ENCODE measurements around the gene SLC23A2. TPM values are rescaled to one million over a fixed set of nuclear protein-coding genes. Genes with fewer than 3 reads are reported as not detected.

Gene SLC23A2
- total RNA-seq, 1 experiment from 2014 or later: 16.3 TPM

DNA sequence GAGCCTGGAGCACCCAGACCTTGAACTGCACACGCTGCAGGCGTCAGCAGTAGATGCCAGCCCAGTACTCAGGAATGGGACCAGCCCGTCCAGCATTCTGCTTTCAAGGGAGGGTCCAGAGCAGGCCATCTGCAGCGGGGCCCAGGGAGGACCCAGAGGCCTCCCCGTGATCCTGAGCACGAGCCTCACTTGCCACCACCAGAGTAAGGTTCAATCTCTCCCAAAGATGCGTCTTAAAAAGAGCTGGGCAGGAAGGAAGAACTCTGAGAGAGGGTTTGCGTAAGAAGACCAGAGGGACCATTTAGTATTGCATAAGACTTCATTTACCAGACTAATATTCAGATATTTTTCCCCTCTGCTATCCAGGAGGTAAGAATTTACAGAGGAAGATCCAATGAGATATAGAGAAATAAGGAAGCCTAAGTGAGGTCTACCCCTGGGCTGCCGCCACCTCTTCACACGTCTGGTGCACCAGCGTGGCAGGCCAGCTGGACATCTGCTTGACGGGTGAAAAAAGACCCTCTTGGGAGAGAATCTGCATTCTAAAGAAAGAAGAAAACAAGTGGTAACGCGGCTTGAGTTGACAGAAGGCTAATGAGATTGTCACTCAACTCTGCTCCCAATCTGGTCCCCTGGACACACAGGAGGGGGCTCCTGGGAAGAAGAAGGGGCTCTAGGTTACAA is 172.3 kb downstream of the SLC23A2 start:
- POLR2A ChIA-PET: no interaction called here
- ATAC-seq (no peak), DNase-seq (ENCODE audit: low read depth, low spot score) (no peak)
- Histone ChIP-seq H3K36me3 (ENCODE audit: control insufficient read depth in 1 of 2, insufficient read depth in 2 of 2, low read length in 2 of 2) (no peaks in the 10 kb centered on the region), H3K9ac (ENCODE audit: low read length) (no peak overlapping the region), H4K20me1 (ENCODE audit: insufficient read depth) (no peaks in the 10 kb centered on the region), H2AFZ (ENCODE audit: low read depth, low read length, poor library complexity, severe bottlenecking) (no peak overlapping the region), H3K9me2 (ENCODE audit: insufficient read depth) (no peaks in the 10 kb centered on the region), H3K79me2 (ENCODE audit: insufficient read depth, low read length) (no peaks in the 10 kb centered on the region), H3K27ac (ENCODE audit: low read depth, low read length) (no peak overlapping the region), H3K4me1 (ENCODE audit: control insufficient read depth in 1 of 2, insufficient read depth in 2 of 2, low read length in 2 of 2) (peaks cover 2% of the 10 kb centered on the region in 2 experiments; a peak in 3 of 4 replicates), H3K4me2 (ENCODE audit: low read length) (no peak overlapping the region), H3K27me3 (ENCODE audit: insufficient read depth, low read length) (no peaks in the 10 kb centered on the region), H3K4me3 (replicated peaks in 1 of 2; ENCODE audit: low read depth in 1 of 2, low read length in 2 of 2) (no peak overlapping the region), H3K9me3 (ENCODE audit: control insufficient read depth in 1 of 2, insufficient read depth in 1 of 2, low read depth in 1 of 2, low read length in 2 of 2) (no peaks in the 10 kb centered on the region)
- CTCF ChIA-PET: no interaction called here
- intact Hi-C loops (cut with micrococcal nuclease): no loop called here
- TF ChIP-seq EGR1 (IDR thresholded peaks at IDR 0.05; ENCODE audit: low read depth): no peak
- no peak for TF ChIP-seq SRF (IDR thresholded peaks at IDR 0.05; ENCODE audit: low read depth)
- no peak for TF ChIP-seq JUND (IDR thresholded peaks at IDR 0.05)
- TF ChIP-seq SP1 (IDR thresholded peaks at IDR 0.05; ENCODE audit: low read depth): no peak
- TF ChIP-seq, protein P1, sequence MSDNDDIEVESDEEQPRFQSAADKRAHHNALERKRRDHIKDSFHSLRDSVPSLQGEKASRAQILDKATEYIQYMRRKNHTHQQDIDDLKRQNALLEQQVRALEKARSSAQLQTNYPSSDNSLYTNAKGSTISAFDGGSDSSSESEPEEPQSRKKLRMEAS (IDR thresholded peaks at IDR 0.05): no peak
- TF ChIP-seq CEBPB (IDR thresholded peaks at IDR 0.05; ENCODE audit: low read depth): no peak
- no peak for TF ChIP-seq EZH2 (IDR thresholded peaks at IDR 0.05)
- no peak for TF ChIP-seq ZNF274 (IDR thresholded peaks at IDR 0.05; ENCODE audit: low read depth, low read length)
- TF ChIP-seq RAD21 (IDR thresholded peaks at IDR 0.05; ENCODE audit: low read depth): no peak
- TF ChIP-seq, protein P2, sequence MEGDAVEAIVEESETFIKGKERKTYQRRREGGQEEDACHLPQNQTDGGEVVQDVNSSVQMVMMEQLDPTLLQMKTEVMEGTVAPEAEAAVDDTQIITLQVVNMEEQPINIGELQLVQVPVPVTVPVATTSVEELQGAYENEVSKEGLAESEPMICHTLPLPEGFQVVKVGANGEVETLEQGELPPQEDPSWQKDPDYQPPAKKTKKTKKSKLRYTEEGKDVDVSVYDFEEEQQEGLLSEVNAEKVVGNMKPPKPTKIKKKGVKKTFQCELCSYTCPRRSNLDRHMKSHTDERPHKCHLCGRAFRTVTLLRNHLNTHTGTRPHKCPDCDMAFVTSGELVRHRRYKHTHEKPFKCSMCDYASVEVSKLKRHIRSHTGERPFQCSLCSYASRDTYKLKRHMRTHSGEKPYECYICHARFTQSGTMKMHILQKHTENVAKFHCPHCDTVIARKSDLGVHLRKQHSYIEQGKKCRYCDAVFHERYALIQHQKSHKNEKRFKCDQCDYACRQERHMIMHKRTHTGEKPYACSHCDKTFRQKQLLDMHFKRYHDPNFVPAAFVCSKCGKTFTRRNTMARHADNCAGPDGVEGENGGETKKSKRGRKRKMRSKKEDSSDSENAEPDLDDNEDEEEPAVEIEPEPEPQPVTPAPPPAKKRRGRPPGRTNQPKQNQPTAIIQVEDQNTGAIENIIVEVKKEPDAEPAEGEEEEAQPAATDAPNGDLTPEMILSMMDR (IDR thresholded peaks at IDR 0.05 in 2 of 3, conservative IDR thresholded peaks at IDR 0.05 in 1 of 3; ENCODE audit: borderline replicate concordance in 1 of 3, insufficient read depth in 1 of 3, low read depth in 2 of 3, low read length in 2 of 3): no peak
- TF ChIP-seq YY1 (IDR thresholded peaks at IDR 0.05; ENCODE audit: extremely low read depth, insufficient replicate concordance, low read depth, low read length): no peak
- no peak for TF ChIP-seq FOSL1 (IDR thresholded peaks at IDR 0.05; ENCODE audit: low read depth)
- TF ChIP-seq, protein P3, sequence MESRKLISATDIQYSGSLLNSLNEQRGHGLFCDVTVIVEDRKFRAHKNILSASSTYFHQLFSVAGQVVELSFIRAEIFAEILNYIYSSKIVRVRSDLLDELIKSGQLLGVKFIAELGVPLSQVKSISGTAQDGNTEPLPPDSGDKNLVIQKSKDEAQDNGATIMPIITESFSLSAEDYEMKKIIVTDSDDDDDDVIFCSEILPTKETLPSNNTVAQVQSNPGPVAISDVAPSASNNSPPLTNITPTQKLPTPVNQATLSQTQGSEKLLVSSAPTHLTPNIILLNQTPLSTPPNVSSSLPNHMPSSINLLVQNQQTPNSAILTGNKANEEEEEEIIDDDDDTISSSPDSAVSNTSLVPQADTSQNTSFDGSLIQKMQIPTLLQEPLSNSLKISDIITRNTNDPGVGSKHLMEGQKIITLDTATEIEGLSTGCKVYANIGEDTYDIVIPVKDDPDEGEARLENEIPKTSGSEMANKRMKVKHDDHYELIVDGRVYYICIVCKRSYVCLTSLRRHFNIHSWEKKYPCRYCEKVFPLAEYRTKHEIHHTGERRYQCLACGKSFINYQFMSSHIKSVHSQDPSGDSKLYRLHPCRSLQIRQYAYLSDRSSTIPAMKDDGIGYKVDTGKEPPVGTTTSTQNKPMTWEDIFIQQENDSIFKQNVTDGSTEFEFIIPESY (IDR thresholded peaks at IDR 0.05; ENCODE audit: extremely low read depth, insufficient replicate concordance, low read length): no peak
- TF ChIP-seq, protein P4, sequence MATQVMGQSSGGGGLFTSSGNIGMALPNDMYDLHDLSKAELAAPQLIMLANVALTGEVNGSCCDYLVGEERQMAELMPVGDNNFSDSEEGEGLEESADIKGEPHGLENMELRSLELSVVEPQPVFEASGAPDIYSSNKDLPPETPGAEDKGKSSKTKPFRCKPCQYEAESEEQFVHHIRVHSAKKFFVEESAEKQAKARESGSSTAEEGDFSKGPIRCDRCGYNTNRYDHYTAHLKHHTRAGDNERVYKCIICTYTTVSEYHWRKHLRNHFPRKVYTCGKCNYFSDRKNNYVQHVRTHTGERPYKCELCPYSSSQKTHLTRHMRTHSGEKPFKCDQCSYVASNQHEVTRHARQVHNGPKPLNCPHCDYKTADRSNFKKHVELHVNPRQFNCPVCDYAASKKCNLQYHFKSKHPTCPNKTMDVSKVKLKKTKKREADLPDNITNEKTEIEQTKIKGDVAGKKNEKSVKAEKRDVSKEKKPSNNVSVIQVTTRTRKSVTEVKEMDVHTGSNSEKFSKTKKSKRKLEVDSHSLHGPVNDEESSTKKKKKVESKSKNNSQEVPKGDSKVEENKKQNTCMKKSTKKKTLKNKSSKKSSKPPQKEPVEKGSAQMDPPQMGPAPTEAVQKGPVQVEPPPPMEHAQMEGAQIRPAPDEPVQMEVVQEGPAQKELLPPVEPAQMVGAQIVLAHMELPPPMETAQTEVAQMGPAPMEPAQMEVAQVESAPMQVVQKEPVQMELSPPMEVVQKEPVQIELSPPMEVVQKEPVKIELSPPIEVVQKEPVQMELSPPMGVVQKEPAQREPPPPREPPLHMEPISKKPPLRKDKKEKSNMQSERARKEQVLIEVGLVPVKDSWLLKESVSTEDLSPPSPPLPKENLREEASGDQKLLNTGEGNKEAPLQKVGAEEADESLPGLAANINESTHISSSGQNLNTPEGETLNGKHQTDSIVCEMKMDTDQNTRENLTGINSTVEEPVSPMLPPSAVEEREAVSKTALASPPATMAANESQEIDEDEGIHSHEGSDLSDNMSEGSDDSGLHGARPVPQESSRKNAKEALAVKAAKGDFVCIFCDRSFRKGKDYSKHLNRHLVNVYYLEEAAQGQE (IDR thresholded peaks at IDR 0.05; ENCODE audit: low read depth): no peak
- no peak for TF ChIP-seq POLR2A (IDR thresholded peaks at IDR 0.05; ENCODE audit: borderline replicate concordance, extremely low read depth, insufficient read depth, insufficient read length)
- no peak for TF ChIP-seq POLR2AphosphoS5 (IDR thresholded peaks at IDR 0.05; ENCODE audit: low read depth, low read length)
- TF ChIP-seq, protein P5, sequence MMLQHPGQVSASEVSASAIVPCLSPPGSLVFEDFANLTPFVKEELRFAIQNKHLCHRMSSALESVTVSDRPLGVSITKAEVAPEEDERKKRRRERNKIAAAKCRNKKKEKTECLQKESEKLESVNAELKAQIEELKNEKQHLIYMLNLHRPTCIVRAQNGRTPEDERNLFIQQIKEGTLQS (IDR thresholded peaks at IDR 0.05): no peak
- RAD21 ChIA-PET (ENCODE audit: low non-redundant PET in 1 of 2, low total read pairs in 2 of 2, uncharacterized antibody in 2 of 2, unreplicated experiment in 2 of 2): no interaction called here
- no TSS peak for BruUV-seq (replicated peaks)
